Colonic mucosa (tissue), 4 donors: ENCODE measurements around the gene FETUB. TPM values are rescaled to one million over a fixed set of nuclear protein-coding genes. Genes with fewer than 3 reads are reported as not detected.

Experiments
- DNase-seq: peaks from one replicate; pipeline ENCODE4 v3.0.0-alpha.2; 2020
- H3K27ac ChIP-seq: fragments of 200-600 bp; one replicate; pipeline ENCODE4 v1.8.0; 2021
- H3K27me3 ChIP-seq: fragments of 200-600 bp; one replicate; pipeline ENCODE4 v1.8.0; 2021
- H3K36me3 ChIP-seq: fragments of 200-600 bp; one replicate; pipeline ENCODE4 v1.8.0; 2021
- H3K4me1 ChIP-seq: fragments of 200-600 bp; one replicate; pipeline ENCODE4 v1.8.0; 2021; ENCODE audit warnings: mild to moderate bottlenecking
- H3K4me3 ChIP-seq: fragments of 200-600 bp; one replicate; pipeline ENCODE4 v1.8.0; 2021
- H3K9ac ChIP-seq, 2 donors: one replicate each; pipeline ENCODE4 v1.7.0; 2013; ENCODE audit warnings: control low read depth in 2 of 2, low read depth in 2 of 2, low read length in 2 of 2
- H3K9me3 ChIP-seq: fragments of 200-600 bp; one replicate; pipeline ENCODE4 v1.8.0; 2021
- intact Hi-C: fragments of 100-400 bp; cut with DNase I; formaldehyde crosslinking; loops from one replicate; pipeline ENCODE4 v1.14.1; 2022
- total RNA-seq, 2 donors: library from RNA; stranded (reverse); fragmentation: NEBNext Ultra II Directional in 1 of 2; extraction: Animal tissue kit (Norgen Biotek cat#: 25700) in 1 of 2; gene quantifications; one replicate each; pipeline ENCODE4 v1.2.1, GENCODE V29; 2021
- TF ChIP-seq, protein P1 (sequence below): fragments of 200-600 bp; IDR thresholded peaks from one replicate; pipeline ENCODE4 v1.8.0; 2022; ENCODE audit warnings: antibody characterized with exemption, mild to moderate bottlenecking
- donor health status: healthy.
- donor health status: DM: no; HTN: no; CAD: no.
- donor health status: DM: no; HTN: no; CAD: no.

FETUB gene, protein sequence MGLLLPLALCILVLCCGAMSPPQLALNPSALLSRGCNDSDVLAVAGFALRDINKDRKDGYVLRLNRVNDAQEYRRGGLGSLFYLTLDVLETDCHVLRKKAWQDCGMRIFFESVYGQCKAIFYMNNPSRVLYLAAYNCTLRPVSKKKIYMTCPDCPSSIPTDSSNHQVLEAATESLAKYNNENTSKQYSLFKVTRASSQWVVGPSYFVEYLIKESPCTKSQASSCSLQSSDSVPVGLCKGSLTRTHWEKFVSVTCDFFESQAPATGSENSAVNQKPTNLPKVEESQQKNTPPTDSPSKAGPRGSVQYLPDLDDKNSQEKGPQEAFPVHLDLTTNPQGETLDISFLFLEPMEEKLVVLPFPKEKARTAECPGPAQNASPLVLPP
- under 1 TPM; 0.22 to 0.27 TPM for total RNA-seq

DNA sequence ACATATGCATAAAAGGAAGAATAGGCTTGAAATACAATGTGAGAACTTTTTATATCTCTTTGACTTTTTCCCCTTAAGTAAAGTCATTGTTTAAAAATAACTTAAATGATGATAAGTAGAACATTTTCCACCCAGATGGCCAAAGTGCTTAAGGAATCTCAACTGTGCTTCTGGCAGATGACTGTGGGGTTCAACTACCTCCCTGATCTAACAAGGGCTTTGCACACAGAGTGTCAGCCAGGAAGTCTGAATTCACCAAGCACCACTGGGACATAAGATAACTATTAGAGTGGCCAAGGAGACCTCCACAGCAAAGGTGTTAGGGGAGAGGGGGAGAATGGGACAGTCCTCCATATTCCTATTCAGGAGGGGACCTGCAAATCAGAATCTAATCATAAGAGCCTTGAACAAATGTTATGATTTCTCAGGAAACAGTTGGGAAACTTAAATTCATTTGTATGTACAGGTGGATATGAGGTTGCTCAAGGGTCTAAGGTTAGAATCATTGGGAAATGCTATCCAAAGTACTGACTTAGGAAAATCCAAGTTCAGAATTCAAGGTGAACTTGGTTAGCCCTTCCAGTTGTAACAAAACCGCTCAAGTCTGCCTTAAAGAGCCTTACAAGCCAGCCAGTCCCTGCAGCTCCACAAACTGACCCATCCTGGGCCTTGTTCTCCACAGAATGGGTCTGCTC is at the start of gene FETUB:
TSS of gene FETUB (plus strand) at position 622 of the 695 bp plus-strand sequence. CDS start at position 684, 62 bp downstream.
- Histone ChIP-seq H3K27ac (no peak within 1 kb of the TSS), H3K4me3 (no peak within 1 kb of the TSS), H3K4me1 (no peaks in the 10 kb centered on the region), H3K9me3 (no peaks in the 10 kb centered on the region), H3K36me3 (no peaks in the 10 kb centered on the region), H3K9ac (no peak within 1 kb of the TSS), H3K27me3 (no peaks in the 10 kb centered on the region)
- TF ChIP-seq, protein P1, sequence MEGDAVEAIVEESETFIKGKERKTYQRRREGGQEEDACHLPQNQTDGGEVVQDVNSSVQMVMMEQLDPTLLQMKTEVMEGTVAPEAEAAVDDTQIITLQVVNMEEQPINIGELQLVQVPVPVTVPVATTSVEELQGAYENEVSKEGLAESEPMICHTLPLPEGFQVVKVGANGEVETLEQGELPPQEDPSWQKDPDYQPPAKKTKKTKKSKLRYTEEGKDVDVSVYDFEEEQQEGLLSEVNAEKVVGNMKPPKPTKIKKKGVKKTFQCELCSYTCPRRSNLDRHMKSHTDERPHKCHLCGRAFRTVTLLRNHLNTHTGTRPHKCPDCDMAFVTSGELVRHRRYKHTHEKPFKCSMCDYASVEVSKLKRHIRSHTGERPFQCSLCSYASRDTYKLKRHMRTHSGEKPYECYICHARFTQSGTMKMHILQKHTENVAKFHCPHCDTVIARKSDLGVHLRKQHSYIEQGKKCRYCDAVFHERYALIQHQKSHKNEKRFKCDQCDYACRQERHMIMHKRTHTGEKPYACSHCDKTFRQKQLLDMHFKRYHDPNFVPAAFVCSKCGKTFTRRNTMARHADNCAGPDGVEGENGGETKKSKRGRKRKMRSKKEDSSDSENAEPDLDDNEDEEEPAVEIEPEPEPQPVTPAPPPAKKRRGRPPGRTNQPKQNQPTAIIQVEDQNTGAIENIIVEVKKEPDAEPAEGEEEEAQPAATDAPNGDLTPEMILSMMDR = no peak
- intact Hi-C loops = no loop called here
- no peak for DNase-seq

- H3K4me1 ChIP-seq = no peaks in the 10 kb centered on the region
- intact Hi-C loops = no loop called here
Observed at GRCh38 chr3:186590580-186591295, 49.5 kb upstream of the FETUB start.

GRCh38 chr3:186592682-186593081 is 47.5 kb upstream of the FETUB start:
- TF ChIP-seq, protein P1 = no peak
- intact Hi-C loops = no loop called here

More at GRCh38 chr3:186590580-186591295, 49.5 kb upstream of the FETUB start:
- no peak overlapping the region for H3K9ac ChIP-seq
- H3K4me3 ChIP-seq = no peak overlapping the region
- H3K36me3 ChIP-seq = no peaks in the 10 kb centered on the region
- H3K27me3 ChIP-seq = no peaks in the 10 kb centered on the region
- no peaks in the 10 kb centered on the region for H3K9me3 ChIP-seq
- no peak overlapping the region for H3K27ac ChIP-seq
- no peak for DNase-seq
- TF ChIP-seq, protein P1 = no peak

GRCh38 chr3:186593862-186594261 is 46.3 kb upstream of the FETUB start:
- Histone ChIP-seq H3K4me3 (no peak overlapping the region), H3K27ac (no peak overlapping the region), H3K4me1 (no peaks in the 10 kb centered on the region), H3K36me3 (no peaks in the 10 kb centered on the region), H3K27me3 (no peaks in the 10 kb centered on the region), H3K9me3 (no peaks in the 10 kb centered on the region), H3K9ac (no peak overlapping the region)
- DNase-seq = no peak
- intact Hi-C loops = no loop called here
- TF ChIP-seq, protein P1 = no peak

More at GRCh38 chr3:186592682-186593081, 47.5 kb upstream of the FETUB start:
- Histone ChIP-seq H3K4me1 (no peaks in the 10 kb centered on the region), H3K9me3 (no peaks in the 10 kb centered on the region), H3K36me3 (no peaks in the 10 kb centered on the region), H3K9ac (no peak overlapping the region), H3K4me3 (no peak overlapping the region), H3K27ac (no peak overlapping the region), H3K27me3 (no peaks in the 10 kb centered on the region)
- no peak for DNase-seq

DNA sequence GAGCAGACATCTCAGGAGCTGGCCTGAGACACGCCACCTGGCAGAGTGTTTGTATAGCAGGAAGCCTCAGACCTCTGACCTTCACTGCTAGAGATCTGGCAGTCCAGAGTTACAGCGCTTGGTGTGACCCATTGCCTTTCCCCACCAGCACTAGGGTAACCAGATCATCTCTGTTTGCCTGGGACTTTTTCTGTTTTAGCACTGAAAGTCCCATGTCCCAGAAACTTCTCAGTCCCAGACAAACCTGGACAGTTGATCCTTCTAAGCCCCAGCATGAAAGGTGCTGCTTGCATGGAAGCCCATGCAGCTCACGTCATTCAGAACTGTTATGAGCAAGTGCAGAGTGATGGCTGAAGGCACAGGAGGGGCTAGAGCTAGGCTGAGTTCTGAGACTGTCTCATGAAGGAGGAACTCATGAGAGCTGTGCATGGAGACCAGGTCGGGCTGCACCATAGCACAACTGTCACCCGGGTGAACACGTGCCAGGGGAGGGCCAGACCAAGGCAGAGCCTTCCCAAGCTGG is 45.5 kb upstream of the FETUB start:
- Histone ChIP-seq H3K9ac (no peak overlapping the region), H3K9me3 (no peaks in the 10 kb centered on the region), H3K36me3 (no peaks in the 10 kb centered on the region), H3K27me3 (no peaks in the 10 kb centered on the region), H3K27ac (no peak overlapping the region), H3K4me3 (no peak overlapping the region), H3K4me1 (no peaks in the 10 kb centered on the region)
- DNase-seq = no peak
- intact Hi-C loops = no loop called here
- TF ChIP-seq, protein P1 = no peak
